ENCODE measurements around the gene CCL19.

GRCh38 chr9:34686231-34686630 is 4.8 kb downstream of the CCL19 start:
- TF ChIP-seq CTCF (IDR thresholded peaks at IDR 0.05) (no peak), POLR2A (IDR thresholded peaks at IDR 0.05) (no peak)
